ENCODE measurements around the gene APBB1. TPM values are rescaled to one million over a fixed set of nuclear protein-coding genes. Genes with fewer than 3 reads are reported as not detected.

APBB1 gene
- total and polyA plus RNA-seq, 7 experiments from 2014 or later, result 46.9 to 293 (median 173) TPM

DNA sequence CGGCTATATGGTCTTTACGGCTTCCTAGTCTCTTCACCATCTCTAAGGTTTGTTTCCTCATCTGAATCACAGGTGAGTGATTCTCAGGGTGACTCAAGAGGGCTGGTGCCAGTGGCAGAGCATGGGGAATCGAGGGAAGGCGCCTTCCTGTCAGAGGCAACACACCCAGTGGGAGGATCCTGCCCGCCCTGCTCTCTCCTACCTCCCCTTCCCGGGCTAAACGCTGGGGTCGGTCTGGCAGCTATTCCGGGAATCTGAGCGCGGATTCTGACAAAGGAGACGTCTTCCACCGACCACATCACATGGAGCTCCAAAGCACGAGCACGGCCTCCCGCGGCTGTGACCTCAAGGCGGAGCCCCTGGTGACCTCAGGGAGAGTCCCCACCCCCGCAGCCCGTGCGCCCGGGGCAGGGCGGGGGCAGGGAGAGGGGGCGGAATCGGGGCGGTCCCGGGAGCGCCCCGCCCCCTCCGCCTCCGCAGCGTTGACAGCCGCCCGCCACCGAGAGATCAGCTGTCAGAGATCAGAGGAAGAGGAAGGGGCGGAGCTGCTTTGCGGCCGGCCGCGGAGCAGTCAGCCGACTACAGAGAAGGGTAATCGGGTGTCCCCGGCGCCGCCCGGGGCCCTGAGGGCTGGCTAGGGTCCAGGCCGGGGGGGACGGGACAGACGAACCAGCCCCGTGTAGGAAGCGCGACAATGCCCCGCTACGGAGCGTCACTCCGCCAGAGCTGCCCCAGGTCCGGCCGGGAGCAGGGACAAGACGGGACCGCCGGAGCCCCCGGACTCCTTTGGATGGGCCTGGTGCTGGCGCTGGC lies 28.8 kb downstream of the APBB1 start, which contains the start of gene SMPD1:
TSS of gene SMPD1 (plus strand) at position 570 of the 813 bp plus-strand sequence. CDS start at position 695, 125 bp downstream.
- CTCF ChIA-PET, result interaction anchor here (0.8 to 20.4 kb wide), 6 partner anchors 11 to 53 kb away, joined by 3 to 573 read pairs (median 15); partner anchors contain the start of genes APBB1 and HPX
- Mint-ChIP-seq H3K27ac (peak within 1 kb of the TSS; percentile 93 to 100 (median 99)), H3K9me3 (peaks cover 0 to 2% (median 0%) of the 10 kb centered on the region in 11 donors), H3K27me3 (peaks cover 0 to 13% (median 0%) of the 10 kb centered on the region in 5 donors), H3K36me3 (peaks cover 5 to 26% (median 12%) of the 10 kb centered on the region in 5 donors), H3K4me1 (peaks cover 31 to 74% (median 66%) of the 10 kb centered on the region in 7 donors), H3K4me3 (peak within 1 kb of the TSS; percentile 91 to 98 (median 94))
- DNase-seq, result peak; percentile 85 to 94 (median 92)
- Histone ChIP-seq H3K4me1 (ENCODE audit: control insufficient read depth in 2 of 2, insufficient read depth in 2 of 2, low read length in 2 of 2) (peaks cover 25 to 53% of the 10 kb centered on the region in 2 donors), H3K27me3 (ENCODE audit: control insufficient read depth in 2 of 2, insufficient read depth in 2 of 2, low read length in 2 of 2) (no peaks in the 10 kb centered on the region), H3K27ac (ENCODE audit: low read depth, low read length) (peak within 1 kb of the TSS; percentile 95), H3K9me3 (ENCODE audit: control insufficient read depth in 2 of 3, low read length in 3 of 3) (no peaks in the 10 kb centered on the region), H3K4me3 (ENCODE audit: low read length) (peak within 1 kb of the TSS; percentile 94), H3K36me3 (ENCODE audit: control insufficient read depth in 2 of 3, insufficient read depth in 3 of 3, low read length in 3 of 3) (peaks cover 0 to 25% (median 0%) of the 10 kb centered on the region in 3 experiments)
- intact Hi-C loops (cut with micrococcal nuclease), result loop anchor here (1.0 to 5.0 kb wide), 15 partner anchors 11 to 1123 kb away; partner anchors contain the start of genes APBB1 (in 2 of the 2), ARFIP2 (in 2 of the 2), FHIP1B (in 2 of the 2) and MRPL17 (in 2 of the 2)
- ATAC-seq, result peak; percentile 97
- POLR2A ChIA-PET, result interaction anchor here (0.6 to 10.8 kb wide), 13 partner anchors 12 to 704 kb away, joined by 3 to 525 read pairs (median 5); partner anchors contain the start of genes APBB1, ARFIP2, HPX and TIMM10B

GRCh38 chr11:6388748-6389147 lies 30.1 kb downstream of the APBB1 start:
- peaks cover 30 to 69% (median 56%) of the 10 kb centered on the region in 7 donors for H3K4me1 Mint-ChIP-seq
- peaks cover 5 to 22% (median 11%) of the 10 kb centered on the region in 5 donors for H3K36me3 Mint-ChIP-seq
- H3K4me3 Mint-ChIP-seq, result peak overlapping the region in 6 of 10 donors; percentile 5 to 98 (median 72)
- Histone ChIP-seq H3K27me3 (ENCODE audit: control insufficient read depth in 2 of 2, insufficient read depth in 2 of 2, low read length in 2 of 2) (no peaks in the 10 kb centered on the region), H3K9me3 (ENCODE audit: control insufficient read depth in 2 of 3, low read length in 3 of 3) (no peaks in the 10 kb centered on the region), H3K4me1 (ENCODE audit: control insufficient read depth in 2 of 2, insufficient read depth in 2 of 2, low read length in 2 of 2) (peaks cover 25 to 41% of the 10 kb centered on the region in 2 donors), H3K36me3 (ENCODE audit: control insufficient read depth in 2 of 3, insufficient read depth in 3 of 3, low read length in 3 of 3) (peaks cover 0 to 11% (median 0%) of the 10 kb centered on the region in 3 experiments), H3K4me3 (ENCODE audit: low read length) (no peak overlapping the region), H3K27ac (ENCODE audit: low read depth, low read length) (peak overlapping the region; percentile 95)
- ATAC-seq, result no peak
- peak overlapping the region in 8 of 9 donors; percentile 93 to 100 (median 99) for H3K27ac Mint-ChIP-seq
- H3K27me3 Mint-ChIP-seq, result peaks cover 0 to 16% (median 0%) of the 10 kb centered on the region in 5 donors
- DNase-seq, result no peak
- CTCF ChIA-PET, result interaction anchor here (0.7 to 20.4 kb wide), 4 partner anchors 10 to 55 kb away, joined by 3 to 573 read pairs (median 28); partner anchors contain the start of gene HPX
- H3K9me3 Mint-ChIP-seq, result peaks cover 0 to 2% (median 0%) of the 10 kb centered on the region in 11 donors
- POLR2A ChIA-PET, result interaction anchor here (1.0 to 10.8 kb wide), 7 partner anchors 10 to 102 kb away, joined by 3 to 525 read pairs (median 4); partner anchors contain the start of genes APBB1, ARFIP2, TIMM10B and TRIM3
- intact Hi-C loops (cut with micrococcal nuclease), result loop anchor here in 1 of 2 donors (1.0 kb wide), 1 partner anchor 86 kb away; no protein-coding TSS in a partner anchor

GRCh38 chr11:6387811-6388599 lies 30.9 kb downstream of the APBB1 start:
- intact Hi-C loops (cut with micrococcal nuclease), result no loop called here
- peaks cover 0 to 16% (median 0%) of the 10 kb centered on the region in 5 donors for H3K27me3 Mint-ChIP-seq
- ChIA-PET POLR2A (interaction anchor here (0.9 to 10.8 kb wide), 5 partner anchors 9 to 102 kb away, joined by 3 to 525 read pairs (median 4); partner anchors contain the start of gene APBB1), CTCF (interaction anchor here (1.0 to 20.4 kb wide), 5 partner anchors 9 to 117 kb away, joined by 4 to 573 read pairs (median 7); partner anchors contain the start of genes APBB1 and HPX)
- ATAC-seq (no peak), DNase-seq (no peak)
- H3K9me3 Mint-ChIP-seq, result peaks cover 0 to 2% (median 0%) of the 10 kb centered on the region in 11 donors
- peaks cover 2 to 16% (median 5%) of the 10 kb centered on the region in 5 donors for H3K36me3 Mint-ChIP-seq
- peaks cover 27 to 65% (median 49%) of the 10 kb centered on the region in 7 donors for H3K4me1 Mint-ChIP-seq
- peak overlapping the region; percentile 46 to 99 (median 93) for H3K27ac Mint-ChIP-seq
- Histone ChIP-seq H3K27ac (ENCODE audit: low read depth, low read length) (no peak overlapping the region), H3K36me3 (ENCODE audit: control insufficient read depth in 2 of 3, insufficient read depth in 3 of 3, low read length in 3 of 3) (peaks cover 0 to 5% (median 0%) of the 10 kb centered on the region in 3 experiments), H3K4me1 (ENCODE audit: control insufficient read depth in 2 of 2, insufficient read depth in 2 of 2, low read length in 2 of 2) (peaks cover 20 to 34% of the 10 kb centered on the region in 2 donors), H3K9me3 (ENCODE audit: control insufficient read depth in 2 of 3, low read length in 3 of 3) (no peaks in the 10 kb centered on the region), H3K4me3 (ENCODE audit: low read length) (no peak overlapping the region), H3K27me3 (ENCODE audit: control insufficient read depth in 2 of 2, insufficient read depth in 2 of 2, low read length in 2 of 2) (no peaks in the 10 kb centered on the region)
- peak overlapping the region in 3 of 10 donors; percentile 5 to 98 (median 66) for H3K4me3 Mint-ChIP-seq

GRCh38 chr11:6385046-6385777 lies 33.7 kb downstream of the APBB1 start:
- no peak for DNase-seq
- H3K27me3 ChIP-seq (ENCODE audit: control insufficient read depth in 2 of 2, insufficient read depth in 2 of 2, low read length in 2 of 2), result no peaks in the 10 kb centered on the region
- H3K4me3 ChIP-seq (ENCODE audit: low read length), result no peak overlapping the region
- ChIA-PET POLR2A (interaction anchor here (0.8 to 1.5 kb wide), 6 partner anchors 18 to 234 kb away, joined by 3 to 10 read pairs (median 4); partner anchors contain the start of genes APBB1 and TPP1), CTCF (interaction anchor here (1.1 to 20.4 kb wide), 4 partner anchors 17 to 120 kb away, joined by 3 to 573 read pairs (median 6); partner anchors contain the start of gene HPX)
- peak overlapping the region in 2 of 9 donors; percentile 55 to 56 for H3K27ac Mint-ChIP-seq
- H3K9me3 Mint-ChIP-seq, result no peaks in the 10 kb centered on the region
- intact Hi-C loops (cut with micrococcal nuclease), result no loop called here
- no peak overlapping the region for H3K27ac ChIP-seq (ENCODE audit: low read depth, low read length)
- no peaks in the 10 kb centered on the region for H3K36me3 ChIP-seq (ENCODE audit: control insufficient read depth in 2 of 3, insufficient read depth in 3 of 3, low read length in 3 of 3)
- H3K9me3 ChIP-seq (ENCODE audit: control insufficient read depth in 2 of 3, low read length in 3 of 3), result no peaks in the 10 kb centered on the region
- ATAC-seq, result no peak
- H3K36me3 Mint-ChIP-seq, result no peaks in the 10 kb centered on the region
- H3K4me3 Mint-ChIP-seq, result peak overlapping the region in 2 of 10 donors; percentile 25 to 49
- peaks cover 17 to 50% (median 31%) of the 10 kb centered on the region in 7 donors for H3K4me1 Mint-ChIP-seq
- peaks cover 0 to 16% (median 0%) of the 10 kb centered on the region in 5 donors for H3K27me3 Mint-ChIP-seq
- peaks cover 8 to 20% of the 10 kb centered on the region in 2 donors for H3K4me1 ChIP-seq (ENCODE audit: control insufficient read depth in 2 of 2, insufficient read depth in 2 of 2, low read length in 2 of 2)

DNA sequence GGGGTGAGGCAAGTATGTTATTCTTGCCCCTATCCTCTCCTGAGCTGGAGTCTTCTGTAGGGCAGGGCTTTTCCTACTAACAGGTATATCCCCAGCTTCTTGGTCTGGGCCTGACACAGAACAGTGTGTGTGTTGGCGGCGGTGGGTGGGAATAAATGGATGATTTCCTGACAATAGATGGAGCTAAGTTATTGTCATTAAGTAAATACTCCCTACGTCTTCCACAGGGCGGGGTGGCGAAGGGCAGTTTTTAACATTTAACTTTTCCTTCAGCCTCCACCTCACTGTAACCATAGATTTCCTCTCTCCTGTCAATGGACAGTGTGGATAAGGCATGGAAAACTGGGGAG lies 40.3 kb downstream of the APBB1 start:
- peak overlapping the region; percentile 69 to 93 (median 85) for H3K27ac Mint-ChIP-seq
- no peaks in the 10 kb centered on the region for H3K27me3 Mint-ChIP-seq
- ATAC-seq, result no peak
- POLR2A ChIA-PET, result interaction anchor here (0.7 to 5.7 kb wide), 20 partner anchors 10 to 328 kb away, joined by 3 to 73 read pairs (median 5); partner anchors contain the start of genes APBB1, ARFIP2, HPX and MRPL17
- H3K4me3 Mint-ChIP-seq, result peak overlapping the region; percentile 40 to 85 (median 72)
- H3K36me3 Mint-ChIP-seq, result no peaks in the 10 kb centered on the region
- CTCF ChIA-PET, result interaction anchor here (0.7 to 20.4 kb wide), 40 partner anchors 11 to 372 kb away, joined by 3 to 573 read pairs (median 5); partner anchors contain the start of genes APBB1, ARFIP2, HPX and MRPL17
- Histone ChIP-seq H3K4me3 (ENCODE audit: low read length) (no peak overlapping the region), H3K27me3 (ENCODE audit: control insufficient read depth in 2 of 2, insufficient read depth in 2 of 2, low read length in 2 of 2) (no peaks in the 10 kb centered on the region), H3K36me3 (ENCODE audit: control insufficient read depth in 2 of 3, insufficient read depth in 3 of 3, low read length in 3 of 3) (no peaks in the 10 kb centered on the region), H3K4me1 (ENCODE audit: control insufficient read depth in 2 of 2, insufficient read depth in 2 of 2, low read length in 2 of 2) (peaks cover 0 to 23% of the 10 kb centered on the region in 2 donors), H3K9me3 (ENCODE audit: control insufficient read depth in 2 of 3, low read length in 3 of 3) (no peaks in the 10 kb centered on the region), H3K27ac (ENCODE audit: low read depth, low read length) (peak overlapping the region; percentile 44)
- H3K9me3 Mint-ChIP-seq, result no peaks in the 10 kb centered on the region
- H3K4me1 Mint-ChIP-seq, result peaks cover 14 to 46% (median 37%) of the 10 kb centered on the region in 7 donors
- no peak for DNase-seq
- intact Hi-C loops (cut with micrococcal nuclease), result loop anchor here (2.0 to 10.0 kb wide), 7 partner anchors 40 to 694 kb away; partner anchors contain the start of genes APBB1 (in 1 of the 2), ARFIP2 (in 1 of the 2), ILK (in 1 of the 2) and RRP8 (in 1 of the 2)

Measured in naive thymus-derived CD4-positive, alpha-beta T cell (primary cell).